HCT116 (cell line): ENCODE results near the gene CTNNA1. TPM values are rescaled to one million over a fixed set of nuclear protein-coding genes. Genes with fewer than 3 reads are reported as not detected.

Experiments
- ATAC-seq: fragments of 200-7000 bp; cut with Tn5 transposase; 2 replicates; pipeline ENCODE4 v1.9.1; 2020; ENCODE audit warnings: mild to moderate bottlenecking, moderate library complexity
- BruUV-seq: library from RNA; stranded (reverse); fragments of 400-500 nt; replicated peaks from 2 replicates; lab custom pipeline; 2021; lab: Mats Ljungman, UMichigan
- CTCF ChIA-PET: fragments of 300-600 bp; sonication (Branson Sonifier 250); formaldehyde crosslinking; loops from one replicate; lab custom pipeline; 2021; ENCODE audit warnings: antibody characterized with exemption; lab: Charles Lee
- POLR2A ChIA-PET: fragments of 300-600, 350-600 bp; sonication (Branson Sonifier 250); formaldehyde crosslinking; loops from one replicate; lab custom pipeline; 2021; ENCODE audit warnings: antibody characterized with exemption; lab: Charles Lee
- RAD21 ChIA-PET, 2 experiments: fragments of 300-600 bp; sonication (Branson Sonifier 250); formaldehyde crosslinking; loops; one replicate each; lab custom pipeline; 2023; ENCODE audit warnings: low total read pairs in 2 of 2; ENCODE audit not compliant: uncharacterized antibody in 2 of 2, unreplicated experiment in 2 of 2, low non-redundant PET in 1 of 2; lab: Charles Lee
- DNase-seq: peaks from one replicate; pipeline ENCODE4 v3.0.0-alpha.2; 2010; ENCODE audit warnings: low read depth, low spot score
- H2AFZ ChIP-seq: fragments of 200-600 bp; shearing (Covaris generic), sonication (generic); 2 replicates; pipeline ENCODE4 v1.6.1; 2017; ENCODE audit warnings: low read depth, mixed run types, mixed read lengths, antibody characterized with exemption, low read length; ENCODE audit not compliant: poor library complexity, severe bottlenecking
- H3K27ac ChIP-seq: 2 replicates; pipeline ENCODE4 v1.5.1; 2012; ENCODE audit warnings: low read depth, low read length
- H3K27me3 ChIP-seq: fragments of 200-600 bp; sonication (generic); 2 replicates; pipeline ENCODE4 v1.6.1; 2016; ENCODE audit warnings: mixed run types, low read length, mixed read lengths; ENCODE audit not compliant: insufficient read depth
- H3K36me3 ChIP-seq, 2 experiments: fragments of 200-500 bp in 1 of 2; fragments of 200-600 bp in 1 of 2; sonication (Bioruptor generic) in 1 of 2; sonication (generic) in 1 of 2; 2 replicates each; pipeline versions ENCODE4 v1.5.1 to v1.6.1; 2014 to 2016; ENCODE audit warnings: low read length in 2 of 2, inconsistent platforms in 1 of 2, mixed read lengths in 1 of 2, mixed run types in 1 of 2; ENCODE audit not compliant: insufficient read depth in 2 of 2, control insufficient read depth in 1 of 2
- H3K4me1 ChIP-seq, 2 experiments: fragments of 200-600 bp in 1 of 2; sonication (generic) in 1 of 2; 2 replicates each; pipeline versions ENCODE4 v1.5.1 to v1.6.1; 2012 to 2017; ENCODE audit warnings: low read length in 2 of 2, inconsistent platforms in 1 of 2, mild to moderate bottlenecking in 1 of 2, mixed read lengths in 1 of 2, mixed run types in 1 of 2, moderate library complexity in 1 of 2; ENCODE audit not compliant: insufficient read depth in 2 of 2, control insufficient read depth in 1 of 2
- H3K4me2 ChIP-seq: fragments of 200-600 bp; sonication (generic); 2 replicates; pipeline ENCODE4 v1.6.1; 2017; ENCODE audit warnings: mixed run types, low read length, mixed read lengths
- H3K4me3 ChIP-seq, 2 experiments: fragments of 200-600 bp in 1 of 2; sonication (generic) in 1 of 2; replicated peaks in 1 of 2; 2 replicates each; pipeline ENCODE4 v1.5.1; 2011 to 2016; ENCODE audit warnings: low read length in 2 of 2, control low read depth in 1 of 2, low read depth in 1 of 2, mild to moderate bottlenecking in 1 of 2, mixed read lengths in 1 of 2, mixed run types in 1 of 2
- H3K79me2 ChIP-seq: fragments of 200-600 bp; sonication (generic); 2 replicates; pipeline ENCODE4 v1.6.1; 2017; ENCODE audit warnings: mild to moderate bottlenecking, mixed run types, low read length, moderate library complexity, mixed read lengths; ENCODE audit not compliant: insufficient read depth
- H3K9ac ChIP-seq: fragments of 200-600 bp; sonication (generic); 2 replicates; pipeline ENCODE4 v1.6.1; 2016; ENCODE audit warnings: low read length, mixed read lengths
- H3K9me2 ChIP-seq: fragments of 200-600 bp; sonication (generic), shearing (Covaris generic); 2 replicates; pipeline ENCODE4 v1.6.1; 2017; ENCODE audit warnings: mixed run types, mild to moderate bottlenecking, moderate library complexity; ENCODE audit not compliant: insufficient read depth
- H3K9me3 ChIP-seq, 2 experiments: fragments of 200-500 bp in 1 of 2; fragments of 200-600 bp in 1 of 2; sonication (Bioruptor generic) in 1 of 2; sonication (generic) in 1 of 2; 2 replicates each; pipeline ENCODE4 v1.6.1; 2014 to 2017; ENCODE audit warnings: low read length in 2 of 2, mixed read lengths in 2 of 2, inconsistent platforms in 1 of 2, low read depth in 1 of 2, mild to moderate bottlenecking in 1 of 2, mixed run types in 1 of 2, moderate library complexity in 1 of 2; ENCODE audit not compliant: control insufficient read depth in 1 of 2, insufficient read depth in 1 of 2
- H4K20me1 ChIP-seq: fragments of 200-600 bp; sonication (generic), shearing (Covaris generic); 2 replicates; pipeline ENCODE4 v1.6.1; 2017; ENCODE audit warnings: mixed run types, mild to moderate bottlenecking, moderate library complexity; ENCODE audit not compliant: insufficient read depth
- ATF3 ChIP-seq: IDR thresholded peaks from 2 replicates; pipeline ENCODE4 v1.6.1; 2012
- CBX3 ChIP-seq: IDR thresholded peaks from 2 replicates; pipeline ENCODE4 v1.6.1; 2012; ENCODE audit warnings: low read depth
- CEBPB ChIP-seq: IDR thresholded peaks from 2 replicates; pipeline ENCODE4 v1.6.1; 2012; ENCODE audit warnings: low read depth
- CTCF ChIP-seq, 3 experiments: fragments of 200-600 bp in 1 of 3; sonication (generic) in 1 of 3; IDR thresholded peaks in 2 of 3; conservative IDR thresholded peaks in 1 of 3; 2 replicates each; pipeline ENCODE4 v1.5.1; 2012 to 2017; ENCODE audit warnings: low read depth in 2 of 3, low read length in 2 of 3, antibody characterized with exemption in 1 of 3, borderline replicate concordance in 1 of 3, control low read depth in 1 of 3, mild to moderate bottlenecking in 1 of 3, mixed read lengths in 1 of 3, mixed run types in 1 of 3, moderate library complexity in 1 of 3; ENCODE audit not compliant: insufficient read depth in 1 of 3
- EGR1 ChIP-seq: IDR thresholded peaks from 2 replicates; pipeline ENCODE4 v1.6.1; 2012; ENCODE audit warnings: low read depth
- EZH2 ChIP-seq: fragments of 200-600 bp; sonication (generic); IDR thresholded peaks from 2 replicates; pipeline ENCODE4 v1.6.1; 2017; ENCODE audit warnings: antibody characterized with exemption, mixed run types
- JUND ChIP-seq: IDR thresholded peaks from 2 replicates; pipeline ENCODE4 v1.6.1; 2012
- MAX ChIP-seq: IDR thresholded peaks from 2 replicates; pipeline ENCODE4 v1.6.1; 2012
- RAD21 ChIP-seq: IDR thresholded peaks from 2 replicates; pipeline ENCODE4 v1.6.1; 2012; ENCODE audit warnings: low read depth, mild to moderate bottlenecking
- SIN3A ChIP-seq: IDR thresholded peaks from 2 replicates; pipeline ENCODE4 v1.6.1; 2012; ENCODE audit warnings: low read depth
- SRF ChIP-seq: IDR thresholded peaks from 2 replicates; pipeline ENCODE4 v1.6.1; 2012; ENCODE audit warnings: low read depth
- TCF7L2 ChIP-seq: IDR thresholded peaks from 2 replicates; pipeline ENCODE4 v1.7.0; 2011; ENCODE audit warnings: borderline replicate concordance, inconsistent platforms; ENCODE audit not compliant: insufficient read depth, insufficient read length; ENCODE audit errors: extremely low read depth
- YY1 ChIP-seq: IDR thresholded peaks from 2 replicates; pipeline ENCODE4 v1.6.1; 2011; ENCODE audit warnings: low read length, low read depth, moderate library complexity, mild to moderate bottlenecking; ENCODE audit not compliant: insufficient replicate concordance; ENCODE audit errors: extremely low read depth
- ZFX ChIP-seq: fragments of 450-650 bp; IDR thresholded peaks from 2 replicates; pipeline ENCODE4 v1.6.1; 2017
- intact Hi-C: fragments of 100-400 bp; cut with micrococcal nuclease; formaldehyde crosslinking; loops from 2 replicates; pipeline ENCODE4 v1.10.0; 2022
- total RNA-seq: library from RNA; stranded (reverse); gene quantifications from one replicate; pipeline ENCODE4 v1.2.1, GENCODE V29; 2021; ENCODE audit not compliant: unreplicated experiment
- TF ChIP-seq, protein P1 (sequence below): IDR thresholded peaks from 2 replicates; pipeline ENCODE4 v1.6.1; 2011; ENCODE audit warnings: mild to moderate bottlenecking, low read length, moderate library complexity; ENCODE audit not compliant: insufficient replicate concordance; ENCODE audit errors: extremely low read depth

Gene CTNNA1
- total RNA-seq, 1 experiment from 2014 or later, result 313 TPM

DNA sequence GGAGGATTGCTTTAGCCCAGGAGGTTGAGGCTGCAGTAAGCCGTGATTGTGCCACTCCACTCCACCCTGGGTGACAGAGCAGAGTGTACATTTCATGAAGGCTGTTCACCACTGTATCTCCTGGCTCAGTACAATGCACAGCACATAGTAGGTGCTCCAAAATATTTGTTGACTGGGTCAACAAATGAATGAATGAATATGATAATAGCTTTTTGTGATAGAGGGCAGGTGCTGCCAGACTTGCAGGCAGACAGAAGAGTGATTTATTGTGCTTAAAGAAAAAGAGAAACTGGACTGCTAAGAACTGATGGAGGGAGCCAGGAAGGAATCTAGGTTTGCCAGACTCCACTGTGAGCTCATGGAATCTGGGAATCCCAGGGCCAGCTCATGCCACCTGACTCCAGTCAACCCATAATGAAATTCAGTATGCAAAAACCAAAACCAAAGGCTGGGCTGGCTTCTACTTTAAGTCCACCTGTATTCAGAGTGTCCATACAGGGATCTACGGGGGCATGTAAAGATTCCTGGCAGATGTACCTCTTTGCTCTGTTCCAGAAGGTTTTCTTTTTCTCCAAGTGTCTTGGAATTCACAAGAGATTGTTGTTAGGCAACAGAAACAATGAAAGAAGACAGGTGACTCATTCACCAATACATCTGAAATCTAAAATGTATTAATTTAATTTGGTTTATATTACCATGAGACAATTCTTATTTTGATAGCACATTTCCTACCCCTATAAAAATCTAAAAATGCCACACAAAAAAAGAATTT is 15.5 kb upstream of the CTNNA1 start:
- no peak for DNase-seq
- no peak for ATAC-seq

DNA sequence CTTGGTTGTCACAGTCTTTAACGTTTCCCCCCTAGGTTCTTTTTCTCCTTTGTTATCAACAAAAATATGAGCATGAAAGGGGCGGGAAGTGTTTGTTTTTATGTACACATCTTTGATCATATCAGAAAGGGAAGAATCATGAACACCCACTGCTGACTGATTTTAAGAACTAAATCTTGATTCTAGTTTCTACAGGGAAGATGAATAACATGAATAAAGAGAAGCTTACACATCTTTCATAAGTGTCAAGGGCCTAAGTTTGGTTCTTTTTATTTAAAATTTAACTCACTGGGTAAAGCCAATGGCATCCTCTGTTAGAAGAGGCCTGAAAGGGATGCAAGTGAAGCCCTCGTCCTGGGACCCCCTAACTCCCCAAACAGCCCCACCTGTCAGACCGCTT is 14.8 kb upstream of the CTNNA1 start:
- intact Hi-C loops, result no loop called here
- no peaks in the 10 kb centered on the region for H3K79me2 ChIP-seq
- no peak overlapping the region for H2AFZ ChIP-seq
- peaks cover 11 to 24% of the 10 kb centered on the region in 2 experiments for H3K4me1 ChIP-seq
- H3K36me3 ChIP-seq, result no peaks in the 10 kb centered on the region
- H3K4me3 ChIP-seq, result no peak overlapping the region
- DNase-seq (no peak), ATAC-seq (no peak)
- ChIA-PET RAD21 (no interaction called here), POLR2A (no interaction called here), CTCF (interaction anchor here (2.2 kb wide), 1 partner anchor 13 kb away, joined by 8 read pairs; no protein-coding TSS in a partner anchor)
- H3K9me2 ChIP-seq, result no peaks in the 10 kb centered on the region
- peak overlapping the region; percentile 29; the same call in 1 of the 2 replicates for H3K4me2 ChIP-seq
- no TSS peak for BruUV-seq
- no peaks in the 10 kb centered on the region for H3K27me3 ChIP-seq
- no peaks in the 10 kb centered on the region for H4K20me1 ChIP-seq
- no peaks in the 10 kb centered on the region for H3K9me3 ChIP-seq
- H3K9ac ChIP-seq, result no peak overlapping the region
- no peak overlapping the region for H3K27ac ChIP-seq
- TF ChIP-seq RAD21, result no peak
- no peak for TF ChIP-seq CTCF (IDR thresholded peaks at IDR 0.05 in 2 of 3, conservative IDR thresholded peaks at IDR 0.05 in 1 of 3; ENCODE audit: borderline replicate concordance in 1 of 3, insufficient read depth in 1 of 3, low read depth in 2 of 3, low read length in 2 of 3)
- no peak for TF ChIP-seq JUND
- no peak for TF ChIP-seq TCF7L2
- TF ChIP-seq EZH2, result no peak
- TF ChIP-seq EGR1, result no peak; the same call in 1 of the 2 replicates
- TF ChIP-seq CEBPB, result no peak
- TF ChIP-seq MAX, result no peak
- TF ChIP-seq ZFX, result no peak
- TF ChIP-seq YY1, result no peak
- TF ChIP-seq ATF3, result no peak
- TF ChIP-seq, protein P1, sequence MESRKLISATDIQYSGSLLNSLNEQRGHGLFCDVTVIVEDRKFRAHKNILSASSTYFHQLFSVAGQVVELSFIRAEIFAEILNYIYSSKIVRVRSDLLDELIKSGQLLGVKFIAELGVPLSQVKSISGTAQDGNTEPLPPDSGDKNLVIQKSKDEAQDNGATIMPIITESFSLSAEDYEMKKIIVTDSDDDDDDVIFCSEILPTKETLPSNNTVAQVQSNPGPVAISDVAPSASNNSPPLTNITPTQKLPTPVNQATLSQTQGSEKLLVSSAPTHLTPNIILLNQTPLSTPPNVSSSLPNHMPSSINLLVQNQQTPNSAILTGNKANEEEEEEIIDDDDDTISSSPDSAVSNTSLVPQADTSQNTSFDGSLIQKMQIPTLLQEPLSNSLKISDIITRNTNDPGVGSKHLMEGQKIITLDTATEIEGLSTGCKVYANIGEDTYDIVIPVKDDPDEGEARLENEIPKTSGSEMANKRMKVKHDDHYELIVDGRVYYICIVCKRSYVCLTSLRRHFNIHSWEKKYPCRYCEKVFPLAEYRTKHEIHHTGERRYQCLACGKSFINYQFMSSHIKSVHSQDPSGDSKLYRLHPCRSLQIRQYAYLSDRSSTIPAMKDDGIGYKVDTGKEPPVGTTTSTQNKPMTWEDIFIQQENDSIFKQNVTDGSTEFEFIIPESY, result no peak

More for the DNA sequence above, 15.5 kb upstream of the CTNNA1 start:
- Histone ChIP-seq H3K9me2 (no peaks in the 10 kb centered on the region), H3K9me3 (no peaks in the 10 kb centered on the region), H3K36me3 (no peaks in the 10 kb centered on the region), H3K4me2 (no peak overlapping the region), H3K27me3 (no peaks in the 10 kb centered on the region), H3K27ac (no peak overlapping the region), H3K4me3 (no peak overlapping the region), H3K4me1 (peaks cover 9 to 23% of the 10 kb centered on the region in 2 experiments), H3K79me2 (no peaks in the 10 kb centered on the region), H2AFZ (no peak overlapping the region), H4K20me1 (no peaks in the 10 kb centered on the region), H3K9ac (no peak overlapping the region)
- no TSS peak for BruUV-seq
- CTCF ChIA-PET, result interaction anchor here (2.2 kb wide), 1 partner anchor 12 kb away, joined by 8 read pairs; no protein-coding TSS in a partner anchor
- TF ChIP-seq SIN3A (no peak), SRF (no peak), CBX3 (no peak)
- RAD21 ChIA-PET, result no interaction called here
- POLR2A ChIA-PET, result interaction anchor here (1.2 kb wide), 1 partner anchor 12 kb away, joined by 3 read pairs; no protein-coding TSS in a partner anchor
- intact Hi-C loops, result no loop called here
